Subcutaneous adipose tissue (tissue), 4 donors: ENCODE results near the gene BBX. TPM values are rescaled to one million over a fixed set of nuclear protein-coding genes. Genes with fewer than 3 reads are reported as not detected.

ENCODE experiments used
- total RNA-seq, 4 donors: library from RNA; depleted of rRNA; stranded (reverse); fragments of >200 nt; gene quantifications; one replicate each; pipeline ENCODE4 v1.1.0, GENCODE V29; 2016
- TF ChIP-seq, protein P1 (sequence below): fragments of 450-650 bp; IDR thresholded peaks from one replicate; pipeline ENCODE4 v1.5.1; 2016; ENCODE audit warnings: low read depth, mild to moderate bottlenecking, control low read depth, antibody characterized with exemption, moderate library complexity

BBX gene
- total RNA-seq, 4 donors from 2014 or later: 38.3 to 69.4 (median 48.0) TPM

- TF ChIP-seq, protein P1, sequence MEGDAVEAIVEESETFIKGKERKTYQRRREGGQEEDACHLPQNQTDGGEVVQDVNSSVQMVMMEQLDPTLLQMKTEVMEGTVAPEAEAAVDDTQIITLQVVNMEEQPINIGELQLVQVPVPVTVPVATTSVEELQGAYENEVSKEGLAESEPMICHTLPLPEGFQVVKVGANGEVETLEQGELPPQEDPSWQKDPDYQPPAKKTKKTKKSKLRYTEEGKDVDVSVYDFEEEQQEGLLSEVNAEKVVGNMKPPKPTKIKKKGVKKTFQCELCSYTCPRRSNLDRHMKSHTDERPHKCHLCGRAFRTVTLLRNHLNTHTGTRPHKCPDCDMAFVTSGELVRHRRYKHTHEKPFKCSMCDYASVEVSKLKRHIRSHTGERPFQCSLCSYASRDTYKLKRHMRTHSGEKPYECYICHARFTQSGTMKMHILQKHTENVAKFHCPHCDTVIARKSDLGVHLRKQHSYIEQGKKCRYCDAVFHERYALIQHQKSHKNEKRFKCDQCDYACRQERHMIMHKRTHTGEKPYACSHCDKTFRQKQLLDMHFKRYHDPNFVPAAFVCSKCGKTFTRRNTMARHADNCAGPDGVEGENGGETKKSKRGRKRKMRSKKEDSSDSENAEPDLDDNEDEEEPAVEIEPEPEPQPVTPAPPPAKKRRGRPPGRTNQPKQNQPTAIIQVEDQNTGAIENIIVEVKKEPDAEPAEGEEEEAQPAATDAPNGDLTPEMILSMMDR: no peak
Measured at GRCh38 chr3:107767897-107768605, 245.3 kb downstream of the BBX start.

- TF ChIP-seq, protein P1: no peak
Measured at GRCh38 chr3:107769882-107770281, 247.1 kb downstream of the BBX start.

- TF ChIP-seq, protein P1: no peak
Measured at GRCh38 chr3:107772016-107772415, 249.3 kb downstream of the BBX start.

DNA sequence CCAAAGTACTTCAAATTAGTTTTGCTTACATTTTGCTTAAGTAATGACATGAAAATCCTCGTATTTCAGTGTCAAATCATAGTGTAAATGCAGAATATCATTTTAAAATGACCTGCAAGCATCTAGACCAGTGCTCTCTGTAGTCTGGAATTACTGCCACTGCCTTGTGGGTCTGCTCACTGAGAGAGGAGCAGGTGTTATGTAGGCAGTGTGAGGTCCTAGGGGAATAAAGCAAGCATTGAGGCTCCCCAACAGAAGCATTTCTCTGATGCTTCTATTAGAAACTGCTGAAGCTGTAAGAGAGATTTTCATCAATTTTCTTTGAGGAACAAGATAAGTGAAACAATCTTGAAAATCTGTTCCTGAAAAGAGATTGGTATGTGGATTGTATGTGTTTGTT is 253.2 kb downstream of the BBX start:
- TF ChIP-seq, protein P1: no peak

DNA sequence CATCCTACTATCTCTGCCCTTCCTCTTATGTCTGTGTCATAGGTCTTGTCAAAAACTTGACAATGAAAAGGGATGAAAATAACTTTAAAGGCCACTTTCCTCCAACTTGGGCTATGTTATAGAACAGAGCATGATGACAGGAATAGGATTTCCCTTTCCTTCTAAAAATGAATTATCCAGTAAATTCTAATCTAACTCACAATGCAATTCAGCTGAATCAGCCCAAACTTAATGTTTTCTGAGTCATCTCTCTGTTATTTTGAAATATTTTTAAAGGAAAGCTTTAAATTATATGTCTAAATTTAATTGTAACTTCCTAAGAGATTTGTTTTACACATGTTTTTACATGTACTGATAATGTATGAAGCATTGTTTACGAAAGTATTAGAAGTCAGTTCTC is 258.5 kb downstream of the BBX start:
- TF ChIP-seq, protein P1: no peak

DNA sequence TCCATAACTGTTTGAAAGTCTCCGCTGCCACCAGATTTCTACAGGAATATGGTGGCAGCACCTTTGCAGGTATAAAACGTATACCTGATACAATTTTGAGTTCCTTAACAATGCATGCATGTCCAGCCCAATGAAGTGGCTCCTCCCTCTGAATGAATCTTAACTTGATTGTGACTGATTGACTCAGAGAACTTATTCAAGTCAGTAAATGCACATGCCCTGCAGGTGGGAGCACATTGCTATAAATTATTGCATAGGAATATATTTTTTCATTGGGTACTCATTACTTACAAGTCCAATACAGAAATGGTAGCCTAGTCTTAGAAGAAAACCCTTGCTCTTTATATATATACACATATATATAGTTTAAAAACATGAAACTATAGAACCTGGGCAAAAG is 259.3 kb downstream of the BBX start:
- TF ChIP-seq, protein P1: no peak

DNA sequence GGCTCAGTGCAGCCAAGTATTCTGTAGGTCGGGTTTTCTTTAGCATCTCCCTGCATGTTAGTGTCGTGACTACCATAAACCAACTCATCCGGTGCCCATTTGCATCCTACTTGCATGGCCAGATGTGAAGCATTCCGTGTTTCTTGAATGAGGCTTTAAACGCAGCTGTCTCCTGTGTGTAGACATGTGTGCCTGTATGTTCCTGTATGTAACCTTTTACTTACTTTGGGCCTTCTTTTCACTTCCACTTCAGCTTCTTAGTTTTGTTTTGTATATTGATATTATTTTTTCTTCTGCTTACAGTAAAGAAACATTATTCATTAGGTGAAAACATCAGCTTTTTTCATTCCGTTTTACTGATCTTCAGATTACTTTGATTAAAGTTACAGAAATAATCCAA is 267.9 kb downstream of the BBX start:
- TF ChIP-seq, protein P1: no peak
